HCT116 (cell line): ENCODE measurements around the gene IP6K3.

Source experiments
- EGR1 ChIP-seq: IDR thresholded peaks from 2 replicates; pipeline ENCODE4 v1.6.1; 2012; ENCODE audit warnings: low read depth
- EZH2 ChIP-seq: fragments of 200-600 bp; sonication (generic); IDR thresholded peaks from 2 replicates; pipeline ENCODE4 v1.6.1; 2017; ENCODE audit warnings: antibody characterized with exemption, mixed run types
- EZH2phosphoT487 ChIP-seq: fragments of 200-600 bp; IDR thresholded peaks from 2 replicates; pipeline ENCODE4 v1.6.1; 2018; ENCODE audit warnings: antibody characterized with exemption, borderline replicate concordance
- POLR2A ChIP-seq: IDR thresholded peaks from 2 replicates; pipeline ENCODE4 v1.7.0; 2011; ENCODE audit warnings: borderline replicate concordance; ENCODE audit not compliant: insufficient read depth, insufficient read length; ENCODE audit errors: extremely low read depth
- RAD21 ChIP-seq: IDR thresholded peaks from 2 replicates; pipeline ENCODE4 v1.6.1; 2012; ENCODE audit warnings: low read depth, mild to moderate bottlenecking
- SRF ChIP-seq: IDR thresholded peaks from 2 replicates; pipeline ENCODE4 v1.6.1; 2012; ENCODE audit warnings: low read depth
- ZNF274 ChIP-seq: fragments of 200-500 bp; sonication (Bioruptor generic); IDR thresholded peaks from 2 replicates; pipeline ENCODE4 v1.6.1; 2014; ENCODE audit warnings: mild to moderate bottlenecking, low read depth, low read length, inconsistent platforms
- TF ChIP-seq, protein P1 (sequence below), 3 experiments: fragments of 200-600 bp in 1 of 3; sonication (generic) in 1 of 3; IDR thresholded peaks in 2 of 3; conservative IDR thresholded peaks in 1 of 3; 2 replicates each; pipeline ENCODE4 v1.5.1; 2012 to 2017; ENCODE audit warnings: low read depth in 2 of 3, low read length in 2 of 3, antibody characterized with exemption in 1 of 3, borderline replicate concordance in 1 of 3, control low read depth in 1 of 3, mild to moderate bottlenecking in 1 of 3, mixed read lengths in 1 of 3, mixed run types in 1 of 3, moderate library complexity in 1 of 3; ENCODE audit not compliant: insufficient read depth in 1 of 3
- TF ChIP-seq, protein P2 (sequence below): IDR thresholded peaks from 2 replicates; pipeline ENCODE4 v1.6.1; 2012
- TF ChIP-seq, protein P3 (sequence below): IDR thresholded peaks from 2 replicates; pipeline ENCODE4 v1.6.1; 2011; ENCODE audit warnings: mild to moderate bottlenecking, low read length, moderate library complexity; ENCODE audit not compliant: insufficient replicate concordance; ENCODE audit errors: extremely low read depth
- TF ChIP-seq, protein P4 (sequence below): IDR thresholded peaks from 2 replicates; pipeline ENCODE4 v1.6.1; 2012

DNA sequence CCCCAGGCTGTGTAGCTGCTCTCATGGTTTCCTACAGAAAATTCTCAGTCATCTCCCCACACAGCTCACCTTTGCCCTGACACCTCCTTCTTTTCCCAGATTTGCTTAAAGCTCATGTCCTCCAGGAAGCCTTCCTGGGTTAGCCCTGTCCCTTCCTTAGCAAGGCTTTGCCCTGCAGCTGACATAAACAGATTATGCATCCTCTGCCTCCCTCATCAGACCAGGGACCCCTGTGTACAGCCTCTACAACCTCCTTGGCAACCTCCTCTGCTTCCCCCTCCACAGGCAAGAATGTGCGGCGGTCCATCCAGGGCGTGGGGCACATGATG, 75.0 kb downstream of the IP6K3 start:
- TF ChIP-seq, protein P1, sequence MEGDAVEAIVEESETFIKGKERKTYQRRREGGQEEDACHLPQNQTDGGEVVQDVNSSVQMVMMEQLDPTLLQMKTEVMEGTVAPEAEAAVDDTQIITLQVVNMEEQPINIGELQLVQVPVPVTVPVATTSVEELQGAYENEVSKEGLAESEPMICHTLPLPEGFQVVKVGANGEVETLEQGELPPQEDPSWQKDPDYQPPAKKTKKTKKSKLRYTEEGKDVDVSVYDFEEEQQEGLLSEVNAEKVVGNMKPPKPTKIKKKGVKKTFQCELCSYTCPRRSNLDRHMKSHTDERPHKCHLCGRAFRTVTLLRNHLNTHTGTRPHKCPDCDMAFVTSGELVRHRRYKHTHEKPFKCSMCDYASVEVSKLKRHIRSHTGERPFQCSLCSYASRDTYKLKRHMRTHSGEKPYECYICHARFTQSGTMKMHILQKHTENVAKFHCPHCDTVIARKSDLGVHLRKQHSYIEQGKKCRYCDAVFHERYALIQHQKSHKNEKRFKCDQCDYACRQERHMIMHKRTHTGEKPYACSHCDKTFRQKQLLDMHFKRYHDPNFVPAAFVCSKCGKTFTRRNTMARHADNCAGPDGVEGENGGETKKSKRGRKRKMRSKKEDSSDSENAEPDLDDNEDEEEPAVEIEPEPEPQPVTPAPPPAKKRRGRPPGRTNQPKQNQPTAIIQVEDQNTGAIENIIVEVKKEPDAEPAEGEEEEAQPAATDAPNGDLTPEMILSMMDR (IDR thresholded peaks at IDR 0.05 in 2 of 3, conservative IDR thresholded peaks at IDR 0.05 in 1 of 3; ENCODE audit: borderline replicate concordance in 1 of 3, insufficient read depth in 1 of 3, low read depth in 2 of 3, low read length in 2 of 3), result no peak
- TF ChIP-seq EZH2 (no peak), SRF (no peak), EGR1 (no peak), RAD21 (no peak), EZH2phosphoT487 (no peak), POLR2A (no peak), ZNF274 (no peak)
- TF ChIP-seq, protein P2, sequence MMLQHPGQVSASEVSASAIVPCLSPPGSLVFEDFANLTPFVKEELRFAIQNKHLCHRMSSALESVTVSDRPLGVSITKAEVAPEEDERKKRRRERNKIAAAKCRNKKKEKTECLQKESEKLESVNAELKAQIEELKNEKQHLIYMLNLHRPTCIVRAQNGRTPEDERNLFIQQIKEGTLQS, result no peak
- TF ChIP-seq, protein P3, sequence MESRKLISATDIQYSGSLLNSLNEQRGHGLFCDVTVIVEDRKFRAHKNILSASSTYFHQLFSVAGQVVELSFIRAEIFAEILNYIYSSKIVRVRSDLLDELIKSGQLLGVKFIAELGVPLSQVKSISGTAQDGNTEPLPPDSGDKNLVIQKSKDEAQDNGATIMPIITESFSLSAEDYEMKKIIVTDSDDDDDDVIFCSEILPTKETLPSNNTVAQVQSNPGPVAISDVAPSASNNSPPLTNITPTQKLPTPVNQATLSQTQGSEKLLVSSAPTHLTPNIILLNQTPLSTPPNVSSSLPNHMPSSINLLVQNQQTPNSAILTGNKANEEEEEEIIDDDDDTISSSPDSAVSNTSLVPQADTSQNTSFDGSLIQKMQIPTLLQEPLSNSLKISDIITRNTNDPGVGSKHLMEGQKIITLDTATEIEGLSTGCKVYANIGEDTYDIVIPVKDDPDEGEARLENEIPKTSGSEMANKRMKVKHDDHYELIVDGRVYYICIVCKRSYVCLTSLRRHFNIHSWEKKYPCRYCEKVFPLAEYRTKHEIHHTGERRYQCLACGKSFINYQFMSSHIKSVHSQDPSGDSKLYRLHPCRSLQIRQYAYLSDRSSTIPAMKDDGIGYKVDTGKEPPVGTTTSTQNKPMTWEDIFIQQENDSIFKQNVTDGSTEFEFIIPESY, result no peak
- TF ChIP-seq, protein P4, sequence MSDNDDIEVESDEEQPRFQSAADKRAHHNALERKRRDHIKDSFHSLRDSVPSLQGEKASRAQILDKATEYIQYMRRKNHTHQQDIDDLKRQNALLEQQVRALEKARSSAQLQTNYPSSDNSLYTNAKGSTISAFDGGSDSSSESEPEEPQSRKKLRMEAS, result no peak
